8988T (cell line): ENCODE data around the gene ERCC3.
"Not testable (repeated sequence)": the region's sequence is repeated elsewhere in the genome, so short reads cannot be mapped to it uniquely, and the experiment has no call there.

Source experiments
- DNase-seq: peaks from one replicate; pipeline ENCODE4 v3.0.0; 2011

ERCC3 gene

GRCh38 chr2:127225186-127225960, 68.6 kb downstream of the ERCC3 start:
- DNase-seq, result no peak

- DNase-seq, result not testable (repeated sequence)
Observed at GRCh38 chr2:127224135-127224534, 69.8 kb downstream of the ERCC3 start.

GRCh38 chr2:127220768-127221527, 73.0 kb downstream of the ERCC3 start:
- DNase-seq, result no peak

GRCh38 chr2:127220102-127220767, 73.7 kb downstream of the ERCC3 start, which contains the start of gene CYP27C1:
Gene CYP27C1, minus strand, starts transcription at chr2:127220299. Its CDS starts 29 bp downstream, at chr2:127220270.
- DNase-seq, result peak; percentile 39

GRCh38 chr2:127219171-127220070, 74.5 kb downstream of the ERCC3 start:
- DNase-seq, result peak; percentile 58

GRCh38 chr2:127218812-127219170, 75.2 kb downstream of the ERCC3 start:
- DNase-seq, result peak; percentile 37

GRCh38 chr2:127217470-127218325, 76.2 kb downstream of the ERCC3 start:
- peak; percentile 68 for DNase-seq

- no peak for DNase-seq
Observed at GRCh38 chr2:127216593-127216992, 77.4 kb downstream of the ERCC3 start.

- DNase-seq, result no peak
Observed at GRCh38 chr2:127216095-127216494, 77.8 kb downstream of the ERCC3 start.

- DNase-seq, result not testable (repeated sequence)
Observed at GRCh38 chr2:127214201-127214600, 79.7 kb downstream of the ERCC3 start.

- DNase-seq, result no peak
Observed at GRCh38 chr2:127208313-127208712, 85.6 kb downstream of the ERCC3 start.
